H1 (cell line): ENCODE results near the gene DDI2. TPM values are rescaled to one million over a fixed set of nuclear protein-coding genes. Genes with fewer than 3 reads are reported as not detected.

ENCODE experiments used
- CTCF ChIA-PET: fragments of 300-600 bp; sonication (Branson Sonifier 250); formaldehyde crosslinking; loops from one replicate; lab custom pipeline; 2021; ENCODE audit not compliant: partially characterized antibody; lab: Charles Lee
- POLR2A ChIA-PET: fragments of 300-600 bp; sonication (Branson Sonifier 250); formaldehyde crosslinking; loops from one replicate; lab custom pipeline; 2021; ENCODE audit warnings: inconsistent platforms; ENCODE audit not compliant: partially characterized antibody; lab: Charles Lee
- DNase-seq, 2 experiments: peaks; one replicate each; pipeline versions ENCODE4 v3.0.0 to v3.0.0-alpha.2; 2010 to 2022; ENCODE audit warnings: low spot score in 2 of 2, low read depth in 1 of 2, mixed read lengths in 1 of 2
- FAIRE-seq: peaks from 2 replicates; lab custom pipeline; 2011; peaks lifted over from hg19 to GRCh38; lab: Jason Lieb, UNC
- H2AFZ ChIP-seq: 2 replicates; pipeline ENCODE4 v1.8.1; 2012; ENCODE audit warnings: low read length, inconsistent platforms
- H2AK5ac ChIP-seq: 2 replicates; pipeline ENCODE4 v1.6.1; 2013; ENCODE audit warnings: low read depth, low read length
- H2BK120ac ChIP-seq: replicated peaks from 2 replicates; pipeline ENCODE3; 2013; ENCODE audit warnings: low read depth, low read length, inconsistent platforms
- H2BK12ac ChIP-seq: 2 replicates; pipeline ENCODE4 v1.6.1; 2013; ENCODE audit warnings: low read depth, low read length
- H2BK15ac ChIP-seq: 2 replicates; pipeline ENCODE4 v1.6.1; 2013; ENCODE audit warnings: low read length
- H2BK20ac ChIP-seq: 2 replicates; pipeline ENCODE4 v1.6.1; 2013; ENCODE audit warnings: low read length
- H2BK5ac ChIP-seq: 2 replicates; pipeline ENCODE4 v1.6.1; 2013; ENCODE audit warnings: low read depth, low read length
- H3K14ac ChIP-seq: 2 replicates; pipeline ENCODE4 v1.6.1; 2013; ENCODE audit warnings: inconsistent platforms; ENCODE audit not compliant: insufficient read length
- H3K18ac ChIP-seq: 2 replicates; pipeline ENCODE4 v1.6.1; 2013; ENCODE audit warnings: low read length; ENCODE audit errors: extremely low read depth
- H3K23ac ChIP-seq: 2 replicates; pipeline ENCODE4 v1.6.1; 2013; ENCODE audit warnings: inconsistent platforms; ENCODE audit not compliant: insufficient read length
- H3K23me2 ChIP-seq: 2 replicates; pipeline ENCODE4 v1.6.1; 2013; ENCODE audit warnings: low read depth, low read length
- H3K27ac ChIP-seq: 2 replicates; pipeline ENCODE4 v1.6.1; 2011; ENCODE audit warnings: low read depth, low read length, inconsistent platforms
- H3K27me3 ChIP-seq, 4 experiments: replicated peaks in 1 of 4; 1 replicate in 1 of 4; 2 replicates in 3 of 4; pipeline versions ENCODE4 v1.6.1 to v1.8.1; 2011 to 2013; ENCODE audit warnings: low read length in 3 of 4, mild to moderate bottlenecking in 3 of 4, inconsistent platforms in 2 of 4, mixed read lengths in 2 of 4, moderate library complexity in 1 of 4; ENCODE audit not compliant: control insufficient read depth in 3 of 4, insufficient read depth in 3 of 4; ENCODE audit errors: extremely low read depth in 1 of 4
- H3K36me3 ChIP-seq, 4 experiments: 2 replicates each; pipeline versions ENCODE4 v1.6.1 to v1.8.1; 2011 to 2013; ENCODE audit warnings: mild to moderate bottlenecking in 4 of 4, low read length in 3 of 4, moderate library complexity in 2 of 4, control low read depth in 1 of 4, inconsistent platforms in 1 of 4; ENCODE audit not compliant: insufficient read depth in 4 of 4, control insufficient read depth in 2 of 4
- H3K4ac ChIP-seq: replicated peaks from 2 replicates; pipeline ENCODE3; 2013; ENCODE audit warnings: low read length, low read depth, mixed read lengths, inconsistent platforms; ENCODE audit not compliant: insufficient read length
- H3K4me1 ChIP-seq, 4 experiments: replicated peaks in 1 of 4; 1 replicate in 1 of 4; 2 replicates in 3 of 4; pipeline versions ENCODE4 v1.6.1 to v1.8.1; 2011 to 2013; ENCODE audit warnings: low read length in 3 of 4, inconsistent platforms in 2 of 4, mixed read lengths in 1 of 4; ENCODE audit not compliant: insufficient read depth in 4 of 4, control insufficient read depth in 3 of 4
- H3K4me2 ChIP-seq, 2 experiments: 2 replicates each; pipeline versions ENCODE4 v1.6.1 to v1.8.1; 2011 to 2013; ENCODE audit warnings: low read depth in 2 of 2, low read length in 2 of 2, control low read depth in 1 of 2, inconsistent platforms in 1 of 2, mild to moderate bottlenecking in 1 of 2; ENCODE audit not compliant: insufficient read depth in 1 of 2
- H3K4me3 ChIP-seq, 4 experiments: fragments of 200-600, 300-600 bp in 1 of 4; sonication (generic), shearing (Covaris generic), sonication (Bioruptor Twin) in 1 of 4; 2 replicates each; pipeline versions ENCODE4 v1.5.1 to v1.8.1; 2011 to 2016; ENCODE audit warnings: low read length in 4 of 4, low read depth in 3 of 4, control low read depth in 2 of 4, inconsistent platforms in 2 of 4, mild to moderate bottlenecking in 2 of 4, mixed read lengths in 1 of 4, moderate library complexity in 1 of 4; ENCODE audit not compliant: insufficient read depth in 2 of 4; ENCODE audit errors: extremely low read depth in 1 of 4
- H3K56ac ChIP-seq: replicated peaks from 2 replicates; pipeline ENCODE3; 2013; ENCODE audit warnings: low read depth, mild to moderate bottlenecking, mixed read lengths, low read length, inconsistent platforms; ENCODE audit not compliant: insufficient read length
- H3K79me1 ChIP-seq: 2 replicates; pipeline ENCODE4 v1.6.1; 2013; ENCODE audit warnings: low read depth, low read length, control low read depth
- H3K79me2 ChIP-seq, 2 experiments: 2 replicates each; pipeline versions ENCODE4 v1.6.1 to v1.8.1; 2012 to 2013; ENCODE audit warnings: low read length in 2 of 2, mild to moderate bottlenecking in 2 of 2, inconsistent platforms in 1 of 2; ENCODE audit not compliant: insufficient read depth in 2 of 2, control insufficient read depth in 1 of 2
- H3K9ac ChIP-seq, 4 experiments: replicated peaks in 1 of 4; 1 replicate in 1 of 4; 2 replicates in 3 of 4; pipeline versions ENCODE4 v1.6.1 to v1.8.1; 2011 to 2013; ENCODE audit warnings: low read depth in 3 of 4, low read length in 3 of 4, control low read depth in 2 of 4, mild to moderate bottlenecking in 2 of 4, moderate library complexity in 2 of 4, inconsistent platforms in 1 of 4; ENCODE audit errors: extremely low read depth in 1 of 4
- H3K9me3 ChIP-seq, 2 experiments: 2 replicates each; pipeline versions ENCODE4 v1.6.1 to v1.8.1; 2012 to 2013; ENCODE audit warnings: mild to moderate bottlenecking in 2 of 2, moderate library complexity in 2 of 2, control low read depth in 1 of 2, inconsistent platforms in 1 of 2, low read depth in 1 of 2, low read length in 1 of 2, mixed read lengths in 1 of 2; ENCODE audit not compliant: insufficient read depth in 2 of 2
- H4K20me1 ChIP-seq, 2 experiments: replicated peaks in 1 of 2; 2 replicates each; pipeline versions ENCODE3 to v1.8.1; 2011 to 2013; ENCODE audit warnings: inconsistent platforms in 2 of 2, low read length in 2 of 2, mild to moderate bottlenecking in 1 of 2; ENCODE audit not compliant: insufficient read depth in 2 of 2, control insufficient read depth in 1 of 2
- H4K5ac ChIP-seq: 2 replicates; pipeline ENCODE4 v1.6.1; 2013; ENCODE audit warnings: low read length, low read depth, mixed read lengths, inconsistent platforms; ENCODE audit not compliant: insufficient read length
- H4K8ac ChIP-seq: 2 replicates; pipeline ENCODE4 v1.8.0; 2013; ENCODE audit warnings: mild to moderate bottlenecking, moderate library complexity, low read length, inconsistent platforms; ENCODE audit not compliant: insufficient read depth; ENCODE audit errors: extremely low read depth
- H4K91ac ChIP-seq: replicated peaks from 2 replicates; pipeline ENCODE3; 2013; ENCODE audit warnings: low read length, mixed read lengths, inconsistent platforms; ENCODE audit not compliant: insufficient read length
- POU5F1 ChIP-seq: IDR thresholded peaks from 2 replicates; pipeline ENCODE4 v1.6.1; 2011; ENCODE audit warnings: low read depth, mild to moderate bottlenecking, low read length, moderate library complexity
- WGBS, 2 experiments: shearing (Covaris generic) in 1 of 2; methylation state at CpG; one replicate each; pipeline versions ENCODE4 v1.1.6 to v1.1.7; 2013 to 2015; ENCODE audit warnings: low lambda C conversion rate in 2 of 2, mixed read lengths in 2 of 2, inconsistent platforms in 1 of 2, low coverage in 1 of 2, missing lambda C conversion rate in 1 of 2; ENCODE audit not compliant: insufficient replicate concordance in 2 of 2, insufficient coverage in 1 of 2, insufficient read length in 1 of 2; ENCODE audit errors: extremely low coverage in 1 of 2, missing lambda C conversion rate in 1 of 2; 5-methylcytosine and 5-hydroxymethylcytosine counted together
- polyA plus RNA-seq, 7 experiments: library from polyadenylated mRNA; depleted of rRNA in 3 of 7; stranded (reverse) in 5 of 7; unstranded in 2 of 7; fragments of >200 nt in 5 of 7; fragments of 200-250 nt in 2 of 7; gene quantifications; 1 replicate in 5 of 7; 2 replicates in 1 of 7; 4 replicates in 1 of 7; pipeline versions ENCODE4 v1.2.1 to v1.2.3, GENCODE V29; 2011 to 2013; ENCODE audit warnings: missing spikeins in 2 of 7, mixed read lengths in 2 of 7
- total RNA-seq: library from RNA; stranded (reverse); fragmentation: NEBNext Ultra II Directional; extraction: Animal tissue kit (Norgen Biotek cat#: 25700); gene quantifications from 2 replicates; pipeline ENCODE4 v1.2.1, GENCODE V29; 2021

The DDI2 gene
- total and polyA plus RNA-seq, 2 of the 8 experiments (the other 6 are each of a cell fraction or from before 2014, with no cell fraction given) = 7.7 to 38.3 TPM

- H3K14ac ChIP-seq = no peak overlapping the region
- H3K4me3 ChIP-seq = no peak overlapping the region
- H2AFZ ChIP-seq = no peak overlapping the region
- DNase-seq = no peak
- ChIA-PET CTCF (interaction anchor here (0.6 to 1.5 kb wide), 2 partner anchors 35 to 729 kb away, joined by 3 read pairs; no protein-coding TSS in a partner anchor), POLR2A (interaction anchor here (0.7 to 0.9 kb wide), 2 partner anchors 27 to 35 kb away, joined by 3 read pairs; no protein-coding TSS in a partner anchor)
- no peak overlapping the region for H3K18ac ChIP-seq
- H3K23ac ChIP-seq = no peak overlapping the region
- no peaks in the 10 kb centered on the region for H3K9me3 ChIP-seq
- no peak overlapping the region for H3K56ac ChIP-seq
- H3K23me2 ChIP-seq = no peaks in the 10 kb centered on the region
- H3K79me1 ChIP-seq = no peaks in the 10 kb centered on the region; the same call in 1 of the 2 replicates
- H4K8ac ChIP-seq = no peak overlapping the region
- no peaks in the 10 kb centered on the region for H3K27me3 ChIP-seq
- no peak overlapping the region for H3K9ac ChIP-seq
- peaks cover 22 to 77% (median 54%) of the 10 kb centered on the region in 4 experiments for H3K36me3 ChIP-seq
- no peak overlapping the region for H4K5ac ChIP-seq
- no peak overlapping the region for H2BK15ac ChIP-seq
- no peak overlapping the region for H2BK5ac ChIP-seq
- no peak overlapping the region for H3K4me2 ChIP-seq
- H4K20me1 ChIP-seq = no peaks in the 10 kb centered on the region
- H3K27ac ChIP-seq = no peak overlapping the region
- H2BK120ac ChIP-seq = no peak overlapping the region
- no peak overlapping the region for H2AK5ac ChIP-seq
- no peak overlapping the region for H2BK12ac ChIP-seq
- H3K4me1 ChIP-seq = no peaks in the 10 kb centered on the region
- peaks cover 0 to 2% of the 10 kb centered on the region in 2 experiments; a peak in 1 of 4 replicates for H3K79me2 ChIP-seq
- no peak for FAIRE-seq
- 94% methylated on average over 9 of the region's 9 CpGs; no CpG with 5 or more reads in 1 of the 2 experiments for WGBS, 2 experiments
- no peak overlapping the region for H3K4ac ChIP-seq
- no peak overlapping the region for H2BK20ac ChIP-seq
- H4K91ac ChIP-seq = no peak overlapping the region
- no peak for TF ChIP-seq POU5F1
Observed at GRCh38 chr1:15633756-15634420, 16.6 kb downstream of the DDI2 start.
